ENCODE data around the gene NOXO1. TPM values are rescaled to one million over a fixed set of nuclear protein-coding genes. Genes with fewer than 3 reads are reported as not detected.

The NOXO1 gene
- total and polyA plus RNA-seq, 9 of the 15 experiments (the other 6 are each of a cell fraction or from before 2014, with no cell fraction given) = not detected

DNA sequence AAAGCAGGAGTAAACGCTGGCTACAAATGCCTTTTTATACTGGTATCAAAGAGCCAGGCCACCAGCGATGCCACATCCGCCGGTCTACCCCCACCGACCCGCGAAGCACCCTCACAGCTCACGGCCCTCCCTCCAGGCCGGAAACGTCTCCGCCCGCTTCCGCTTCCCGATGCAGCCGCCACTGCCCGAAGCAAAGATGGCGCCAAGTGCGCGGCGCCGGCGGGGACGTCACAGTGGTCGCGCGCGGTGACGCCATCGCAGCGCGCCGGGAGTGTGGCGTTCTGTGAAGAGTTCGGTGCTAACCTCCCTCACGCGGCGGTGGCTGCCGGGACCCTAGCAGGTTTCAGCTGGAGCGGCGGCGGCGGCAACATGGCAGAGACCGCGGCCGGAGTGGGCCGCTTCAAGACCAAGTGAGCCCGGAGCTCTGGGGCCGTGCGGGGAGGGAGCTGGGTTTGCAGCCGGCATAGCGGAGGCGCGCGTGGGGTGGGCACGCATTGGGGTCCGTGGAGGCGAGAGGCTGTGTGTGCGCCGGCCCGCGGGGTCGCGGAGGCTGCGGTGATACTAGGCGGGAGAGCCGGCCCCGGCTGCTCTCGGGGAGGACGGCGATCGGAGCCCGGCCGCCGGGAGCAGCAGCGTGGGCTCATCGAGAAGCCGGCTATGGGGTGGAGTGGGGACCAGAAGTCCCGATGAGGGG is 9.3 kb downstream of the NOXO1 start, which contains the start of gene TBL3 (continued):
- TF ChIP-seq, protein P1, sequence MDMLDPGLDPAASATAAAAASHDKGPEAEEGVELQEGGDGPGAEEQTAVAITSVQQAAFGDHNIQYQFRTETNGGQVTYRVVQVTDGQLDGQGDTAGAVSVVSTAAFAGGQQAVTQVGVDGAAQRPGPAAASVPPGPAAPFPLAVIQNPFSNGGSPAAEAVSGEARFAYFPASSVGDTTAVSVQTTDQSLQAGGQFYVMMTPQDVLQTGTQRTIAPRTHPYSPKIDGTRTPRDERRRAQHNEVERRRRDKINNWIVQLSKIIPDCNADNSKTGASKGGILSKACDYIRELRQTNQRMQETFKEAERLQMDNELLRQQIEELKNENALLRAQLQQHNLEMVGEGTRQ (CRISPR knock-in tag; IDR thresholded peaks at IDR 0.05) = no peak
- TF ChIP-seq SIRT6 (IDR thresholded peaks at IDR 0.05; ENCODE audit: low read depth, low read length) (no peak), XRCC3 (IDR thresholded peaks at IDR 0.05) (no peak), ZNF134 (CRISPR knock-in tag; conservative IDR thresholded peaks at IDR 0.05) (peak; percentile 57), ZNF197 (CRISPR knock-in tag; IDR thresholded peaks at IDR 0.05; ENCODE audit: low read depth) (no peak), ADNP (tag; IDR thresholded peaks at IDR 0.05) (no peak), DACH1 (IDR thresholded peaks at IDR 0.05; ENCODE audit: partially characterized antibody) (peak; percentile 75), ZFP36 (IDR thresholded peaks at IDR 0.05; ENCODE audit: low read depth, low read length, partially characterized antibody) (no peak), ZNF347 (CRISPR knock-in tag; IDR thresholded peaks at IDR 0.05; ENCODE audit: low read depth) (no peak), HNRNPL (IDR thresholded peaks at IDR 0.05; ENCODE audit: low read depth, low read length) (peak; percentile 34; the same call in 1 of the 2 replicates), STAG1 (CRISPR knock-in tag; IDR thresholded peaks at IDR 0.05; ENCODE audit: borderline replicate concordance) (no peak), CBFB (CRISPR knock-in tag; IDR thresholded peaks at IDR 0.05) (peak; percentile 98)
- TF ChIP-seq, protein P2, sequence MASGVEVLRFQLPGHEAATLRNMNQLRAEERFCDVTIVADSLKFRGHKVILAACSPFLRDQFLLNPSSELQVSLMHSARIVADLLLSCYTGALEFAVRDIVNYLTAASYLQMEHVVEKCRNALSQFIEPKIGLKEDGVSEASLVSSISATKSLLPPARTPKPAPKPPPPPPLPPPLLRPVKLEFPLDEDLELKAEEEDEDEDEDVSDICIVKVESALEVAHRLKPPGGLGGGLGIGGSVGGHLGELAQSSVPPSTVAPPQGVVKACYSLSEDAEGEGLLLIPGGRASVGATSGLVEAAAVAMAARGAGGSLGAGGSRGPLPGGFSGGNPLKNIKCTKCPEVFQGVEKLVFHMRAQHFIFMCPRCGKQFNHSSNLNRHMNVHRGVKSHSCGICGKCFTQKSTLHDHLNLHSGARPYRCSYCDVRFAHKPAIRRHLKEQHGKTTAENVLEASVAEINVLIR (CRISPR knock-in tag; IDR thresholded peaks at IDR 0.05) = peak; percentile 100
- TF ChIP-seq, protein P3, sequence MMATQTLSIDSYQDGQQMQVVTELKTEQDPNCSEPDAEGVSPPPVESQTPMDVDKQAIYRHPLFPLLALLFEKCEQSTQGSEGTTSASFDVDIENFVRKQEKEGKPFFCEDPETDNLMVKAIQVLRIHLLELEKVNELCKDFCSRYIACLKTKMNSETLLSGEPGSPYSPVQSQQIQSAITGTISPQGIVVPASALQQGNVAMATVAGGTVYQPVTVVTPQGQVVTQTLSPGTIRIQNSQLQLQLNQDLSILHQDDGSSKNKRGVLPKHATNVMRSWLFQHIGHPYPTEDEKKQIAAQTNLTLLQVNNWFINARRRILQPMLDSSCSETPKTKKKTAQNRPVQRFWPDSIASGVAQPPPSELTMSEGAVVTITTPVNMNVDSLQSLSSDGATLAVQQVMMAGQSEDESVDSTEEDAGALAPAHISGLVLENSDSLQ (IDR thresholded peaks at IDR 0.05) = peak; percentile 46
- TF ChIP-seq, protein P4, sequence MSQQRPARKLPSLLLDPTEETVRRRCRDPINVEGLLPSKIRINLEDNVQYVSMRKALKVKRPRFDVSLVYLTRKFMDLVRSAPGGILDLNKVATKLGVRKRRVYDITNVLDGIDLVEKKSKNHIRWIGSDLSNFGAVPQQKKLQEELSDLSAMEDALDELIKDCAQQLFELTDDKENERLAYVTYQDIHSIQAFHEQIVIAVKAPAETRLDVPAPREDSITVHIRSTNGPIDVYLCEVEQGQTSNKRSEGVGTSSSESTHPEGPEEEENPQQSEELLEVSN (IDR thresholded peaks at IDR 0.05; ENCODE audit: borderline replicate concordance in 1 of 2, extremely low read depth in 1 of 2, insufficient read depth in 1 of 2, insufficient read length in 1 of 2, low read depth in 1 of 2, low read length in 1 of 2, poor library complexity in 1 of 2, severe bottlenecking in 1 of 2) = peak; percentile 57 to 73
- TF ChIP-seq, protein P5, sequence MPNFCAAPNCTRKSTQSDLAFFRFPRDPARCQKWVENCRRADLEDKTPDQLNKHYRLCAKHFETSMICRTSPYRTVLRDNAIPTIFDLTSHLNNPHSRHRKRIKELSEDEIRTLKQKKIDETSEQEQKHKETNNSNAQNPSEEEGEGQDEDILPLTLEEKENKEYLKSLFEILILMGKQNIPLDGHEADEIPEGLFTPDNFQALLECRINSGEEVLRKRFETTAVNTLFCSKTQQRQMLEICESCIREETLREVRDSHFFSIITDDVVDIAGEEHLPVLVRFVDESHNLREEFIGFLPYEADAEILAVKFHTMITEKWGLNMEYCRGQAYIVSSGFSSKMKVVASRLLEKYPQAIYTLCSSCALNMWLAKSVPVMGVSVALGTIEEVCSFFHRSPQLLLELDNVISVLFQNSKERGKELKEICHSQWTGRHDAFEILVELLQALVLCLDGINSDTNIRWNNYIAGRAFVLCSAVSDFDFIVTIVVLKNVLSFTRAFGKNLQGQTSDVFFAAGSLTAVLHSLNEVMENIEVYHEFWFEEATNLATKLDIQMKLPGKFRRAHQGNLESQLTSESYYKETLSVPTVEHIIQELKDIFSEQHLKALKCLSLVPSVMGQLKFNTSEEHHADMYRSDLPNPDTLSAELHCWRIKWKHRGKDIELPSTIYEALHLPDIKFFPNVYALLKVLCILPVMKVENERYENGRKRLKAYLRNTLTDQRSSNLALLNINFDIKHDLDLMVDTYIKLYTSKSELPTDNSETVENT (CRISPR knock-in tag; IDR thresholded peaks at IDR 0.05) = no peak
- TF ChIP-seq, protein P6, sequence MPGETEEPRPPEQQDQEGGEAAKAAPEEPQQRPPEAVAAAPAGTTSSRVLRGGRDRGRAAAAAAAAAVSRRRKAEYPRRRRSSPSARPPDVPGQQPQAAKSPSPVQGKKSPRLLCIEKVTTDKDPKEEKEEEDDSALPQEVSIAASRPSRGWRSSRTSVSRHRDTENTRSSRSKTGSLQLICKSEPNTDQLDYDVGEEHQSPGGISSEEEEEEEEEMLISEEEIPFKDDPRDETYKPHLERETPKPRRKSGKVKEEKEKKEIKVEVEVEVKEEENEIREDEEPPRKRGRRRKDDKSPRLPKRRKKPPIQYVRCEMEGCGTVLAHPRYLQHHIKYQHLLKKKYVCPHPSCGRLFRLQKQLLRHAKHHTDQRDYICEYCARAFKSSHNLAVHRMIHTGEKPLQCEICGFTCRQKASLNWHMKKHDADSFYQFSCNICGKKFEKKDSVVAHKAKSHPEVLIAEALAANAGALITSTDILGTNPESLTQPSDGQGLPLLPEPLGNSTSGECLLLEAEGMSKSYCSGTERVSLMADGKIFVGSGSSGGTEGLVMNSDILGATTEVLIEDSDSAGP (CRISPR knock-in tag; IDR thresholded peaks at IDR 0.05) = no peak

All from K562 (cell line).